Lower leg skin (tissue), 3 donors: ENCODE measurements around the gene DOK4.

Experiments used
- CTCF ChIP-seq, 3 donors: fragments of 450-650 bp; IDR thresholded peaks; one replicate each; pipeline ENCODE4 v1.5.1; 2016; ENCODE audit warnings: antibody characterized with exemption in 3 of 3, mild to moderate bottlenecking in 3 of 3, moderate library complexity in 2 of 3
- POLR2A ChIP-seq, 2 donors: fragments of 450-650 bp; IDR thresholded peaks; one replicate each; pipeline ENCODE4 v1.6.1; 2016 to 2017; ENCODE audit warnings: antibody characterized with exemption in 2 of 2, mild to moderate bottlenecking in 1 of 2, moderate library complexity in 1 of 2

- TF ChIP-seq CTCF (IDR thresholded peaks at IDR 0.05): no peak
- no peak for TF ChIP-seq POLR2A (IDR thresholded peaks at IDR 0.05)
Observed at GRCh38 chr16:57489229-57489628, 2.9 kb upstream of the DOK4 start.
